Urinary bladder (tissue), 4 donors: Measurements from ENCODE around the gene IL23R. TPM values are rescaled to one million over a fixed set of nuclear protein-coding genes. Genes with fewer than 3 reads are reported as not detected.

Experiments
- DNase-seq: peaks from one replicate; pipeline ENCODE4 v3.0.0-alpha.2; 2015; ENCODE audit errors: extremely low spot score
- H3K27ac ChIP-seq: one replicate; pipeline ENCODE4 v1.5.1; 2013; ENCODE audit warnings: low read depth, mild to moderate bottlenecking, moderate library complexity
- H3K36me3 ChIP-seq: one replicate; pipeline ENCODE4 v1.6.1; 2013; ENCODE audit warnings: mild to moderate bottlenecking, moderate library complexity; ENCODE audit not compliant: insufficient read depth
- H3K4me1 ChIP-seq: one replicate; pipeline ENCODE4 v1.6.1; 2013; ENCODE audit warnings: mild to moderate bottlenecking, moderate library complexity; ENCODE audit not compliant: insufficient read depth
- H3K4me3 ChIP-seq: one replicate; pipeline ENCODE4 v1.5.1; 2013; ENCODE audit warnings: low read depth, low read length
- WGBS: extraction: QIAGEN DNeasy Blood & Tissue Kit; methylation state at CpG from one replicate; pipeline ENCODE4 v1.1.7; 2013; 5-methylcytosine and 5-hydroxymethylcytosine counted together
- polyA plus RNA-seq: library from polyadenylated mRNA; stranded (reverse); fragments of 200-250 nt; gene quantifications from one replicate; pipeline ENCODE4 v1.2.3, GENCODE V29; 2013
- total RNA-seq: library from RNA; depleted of rRNA; stranded (reverse); fragments of >200 nt; gene quantifications from one replicate; pipeline ENCODE4 v1.2.3, GENCODE V29; 2014
- donor health status: healthy with polysubstance abuse.
- donor health status: healthy.

Gene IL23R
- total and polyA plus RNA-seq, 2 donors: 0.48 TPM; not detected in 1

DNA sequence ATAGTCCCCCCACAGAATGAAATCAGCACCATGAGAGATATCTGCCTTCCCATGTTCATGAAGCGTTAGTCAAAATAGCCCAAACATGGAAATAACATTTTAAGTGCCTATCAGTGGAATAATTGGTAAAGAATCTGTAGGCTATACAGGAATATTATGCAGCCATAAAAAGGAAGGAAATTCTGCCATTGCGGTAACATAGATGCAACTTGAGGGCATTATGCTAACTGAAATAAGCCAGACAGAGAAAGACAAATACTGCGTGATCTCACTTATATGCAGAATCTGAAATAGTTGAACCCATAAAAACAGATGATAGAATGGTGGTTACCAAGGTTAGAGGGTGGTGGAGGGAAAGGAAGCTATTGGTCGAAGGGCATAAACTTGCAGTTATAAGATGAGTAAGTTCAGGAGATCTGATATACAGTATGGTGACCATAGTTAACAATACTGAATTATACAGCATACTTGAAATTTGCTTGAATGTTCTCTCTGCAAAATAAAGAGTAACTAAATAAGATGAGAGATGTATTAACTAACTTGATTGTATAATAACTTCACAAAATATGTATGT, 699 bp upstream of the IL23R start:
- H3K27ac ChIP-seq: no peak overlapping the region
- WGBS: 97% methylated on average over 4 of the region's 4 CpGs
- no peaks in the 10 kb centered on the region for H3K36me3 ChIP-seq
- no peak for DNase-seq
- H3K4me1 ChIP-seq: no peaks in the 10 kb centered on the region
- H3K4me3 ChIP-seq: no peak overlapping the region

DNA sequence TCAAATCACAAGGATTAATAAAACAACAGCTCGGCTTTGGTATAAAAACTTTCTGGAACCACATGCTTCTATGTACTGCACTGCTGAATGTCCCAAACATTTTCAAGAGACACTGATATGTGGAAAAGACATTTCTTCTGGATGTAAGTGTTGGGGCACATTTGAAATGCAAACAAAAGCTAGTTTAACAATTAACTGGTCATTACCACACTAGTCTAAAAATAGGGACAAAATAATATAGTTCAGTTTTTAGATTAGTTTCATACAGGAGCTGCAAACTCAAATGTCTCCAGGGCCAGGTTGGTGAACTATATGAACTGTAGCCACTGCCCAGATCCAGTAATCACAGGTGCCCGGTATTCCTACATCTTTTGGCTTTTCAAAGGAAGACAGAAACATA, 3.2 kb downstream of the IL23R start:
- H3K4me3 ChIP-seq: no peak overlapping the region
- H3K27ac ChIP-seq: no peak overlapping the region
- WGBS: 84% methylated on average over 2 of the region's 2 CpGs
- H3K4me1 ChIP-seq: no peaks in the 10 kb centered on the region
- H3K36me3 ChIP-seq: no peaks in the 10 kb centered on the region
- DNase-seq: no peak

DNA sequence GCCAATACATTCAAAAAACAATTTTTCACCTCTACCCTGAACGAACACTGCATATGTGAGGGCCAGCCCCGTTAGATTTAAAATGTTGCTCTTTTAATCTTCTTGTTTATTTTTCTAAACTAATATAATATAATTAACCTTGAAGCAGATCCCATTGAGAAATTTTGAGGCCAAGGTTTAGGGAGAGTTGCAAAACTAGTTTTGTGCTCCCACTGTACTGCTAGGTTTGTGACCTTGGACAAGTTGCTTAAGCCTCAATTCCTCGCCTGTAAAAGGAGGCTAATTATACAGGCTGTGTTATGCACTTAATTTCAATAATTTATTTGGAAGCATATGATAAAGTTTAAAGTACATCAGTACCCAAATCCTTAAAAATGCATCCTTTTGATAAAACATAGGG, 3.7 kb downstream of the IL23R start:
- Histone ChIP-seq H3K4me3 (no peak overlapping the region), H3K36me3 (no peaks in the 10 kb centered on the region), H3K27ac (no peak overlapping the region), H3K4me1 (no peaks in the 10 kb centered on the region)
- no peak for DNase-seq
- 81% methylated on average over 3 of the region's 3 CpGs for WGBS

DNA sequence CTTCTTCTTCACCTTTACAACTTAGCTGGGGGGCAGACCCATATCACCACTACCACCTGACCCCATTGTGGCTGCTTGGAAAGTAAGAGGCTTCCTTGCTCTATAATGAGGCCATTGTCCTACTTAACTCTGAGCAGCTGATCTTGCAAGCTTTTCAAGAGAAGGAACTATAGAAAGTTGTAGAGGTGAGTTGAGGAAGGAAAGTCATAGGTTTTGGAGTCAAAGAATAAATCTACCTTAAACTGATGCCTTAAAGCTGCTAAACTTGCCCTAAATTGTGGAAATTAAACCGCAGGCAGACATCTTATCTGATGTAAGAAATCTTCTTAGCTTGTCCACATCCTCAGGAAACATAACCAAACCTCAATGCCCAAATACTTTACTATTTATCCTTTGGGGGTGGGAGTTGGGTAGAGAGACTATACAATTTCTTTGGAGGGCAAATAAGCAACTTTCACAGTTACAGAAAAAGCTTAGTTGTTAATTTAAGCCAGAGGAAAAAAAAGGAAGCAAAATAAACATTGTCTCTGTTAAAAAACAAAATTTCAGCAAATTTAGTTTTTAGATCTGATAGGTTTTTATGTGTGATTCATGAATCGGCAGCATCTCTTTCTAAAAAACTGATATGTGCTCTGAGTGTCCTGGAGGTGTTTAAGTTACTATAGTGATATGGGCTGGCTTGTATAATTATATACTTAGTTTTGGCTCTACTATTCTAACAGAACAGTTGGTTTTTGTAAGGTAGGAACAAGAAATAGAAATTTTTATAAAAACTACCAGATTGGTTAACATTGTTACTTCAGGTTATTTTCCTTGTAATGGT, 4.7 kb downstream of the IL23R start:
- Histone ChIP-seq H3K27ac (no peak overlapping the region), H3K4me3 (no peak overlapping the region), H3K4me1 (no peaks in the 10 kb centered on the region), H3K36me3 (no peaks in the 10 kb centered on the region)
- no peak for DNase-seq
- 66% methylated on average over 2 of the region's 2 CpGs for WGBS

DNA sequence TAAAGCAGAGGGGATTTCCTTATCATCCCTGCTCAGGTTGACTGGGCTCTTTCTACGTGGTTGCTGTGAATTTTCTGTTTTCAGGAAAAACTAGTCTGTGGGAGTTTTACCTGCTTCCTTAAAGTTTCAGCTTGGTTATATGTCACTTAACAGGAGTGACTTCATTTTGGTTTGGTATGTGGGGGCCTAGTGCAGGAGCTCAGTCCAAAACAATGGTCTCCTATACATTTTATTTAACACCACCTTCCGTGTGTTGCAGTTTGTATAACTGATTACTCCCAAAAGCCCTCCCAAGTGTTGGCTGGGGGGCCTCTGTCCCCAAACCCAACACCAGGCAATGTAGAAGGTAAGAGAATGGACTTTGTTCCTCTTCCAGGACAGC, 5.3 kb downstream of the IL23R start:
- no peaks in the 10 kb centered on the region for H3K36me3 ChIP-seq
- H3K4me1 ChIP-seq: no peaks in the 10 kb centered on the region
- WGBS: 81% methylated on average over 2 of the region's 2 CpGs
- no peak for DNase-seq
- no peak overlapping the region for H3K4me3 ChIP-seq
- H3K27ac ChIP-seq: no peak overlapping the region

DNA sequence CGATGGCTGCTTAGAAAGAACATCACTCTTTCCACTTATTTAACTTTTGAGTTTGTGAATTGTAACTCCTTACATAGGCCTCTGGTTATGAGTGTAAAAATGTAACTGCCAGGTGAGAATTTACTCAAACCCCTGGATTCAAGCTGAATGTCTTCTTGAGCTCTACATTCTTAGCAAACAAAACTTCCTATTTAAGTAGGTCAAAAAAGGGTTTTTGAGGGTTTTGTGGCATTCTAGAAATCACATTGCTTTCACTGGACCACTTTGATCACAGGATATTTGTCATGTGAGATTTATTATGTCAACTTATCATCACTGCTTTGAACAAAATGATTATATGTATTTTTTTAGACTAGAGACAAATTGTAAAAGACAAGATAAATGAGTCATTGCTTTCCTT, 5.7 kb downstream of the IL23R start:
- Histone ChIP-seq H3K4me1 (no peaks in the 10 kb centered on the region), H3K27ac (no peak overlapping the region), H3K4me3 (no peak overlapping the region), H3K36me3 (no peaks in the 10 kb centered on the region)
- no peak for DNase-seq
- 67% methylated on average over 1 of the region's 1 CpG for WGBS

DNA sequence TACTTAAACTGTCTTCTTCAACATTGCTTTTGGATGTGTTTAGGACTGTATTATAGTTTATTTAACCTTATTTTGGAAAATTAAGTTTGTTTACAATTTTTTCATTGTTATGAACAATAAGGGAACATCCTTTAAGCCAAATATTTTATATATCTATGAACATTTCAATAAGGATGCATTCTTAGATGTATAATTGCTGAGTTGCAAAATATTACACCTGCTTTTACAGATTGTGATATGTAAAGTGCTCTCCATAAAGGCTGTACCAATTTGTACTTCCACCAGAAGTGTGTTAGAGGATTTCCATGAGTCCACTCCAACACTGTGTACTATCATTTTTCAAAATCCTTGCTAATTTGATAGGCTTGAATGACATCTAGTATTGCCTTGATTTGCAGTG, 7.7 kb downstream of the IL23R start:
- Histone ChIP-seq H3K27ac (no peak overlapping the region), H3K4me1 (no peaks in the 10 kb centered on the region), H3K36me3 (no peaks in the 10 kb centered on the region), H3K4me3 (no peak overlapping the region)
- DNase-seq: no peak

DNA sequence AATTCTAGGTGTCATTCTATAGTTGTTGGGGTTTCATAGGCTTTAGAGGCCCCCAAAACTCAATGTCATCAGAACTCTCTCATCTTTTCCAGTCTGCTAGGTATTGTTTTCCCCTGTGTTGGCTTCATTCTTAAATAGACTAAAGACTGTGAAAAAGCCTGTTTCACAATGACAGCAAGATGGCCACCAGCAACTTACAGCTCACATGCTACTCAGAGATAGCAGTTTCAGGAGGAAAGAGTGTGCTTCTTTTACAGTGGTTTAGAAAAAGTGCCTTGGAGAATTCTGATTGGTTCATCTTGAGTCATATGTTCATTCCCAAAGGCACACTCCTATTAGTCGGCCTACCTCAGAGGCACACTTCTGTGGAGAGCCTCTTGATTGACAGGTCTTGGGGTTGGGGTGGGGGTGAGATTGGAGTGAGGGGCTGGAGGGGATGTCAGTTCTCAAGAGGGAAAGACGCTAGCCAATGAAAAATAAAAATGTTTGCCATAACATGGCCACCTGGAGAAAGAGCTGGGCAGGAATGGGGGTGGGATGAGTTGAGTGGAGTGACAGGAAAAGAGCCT, 8.5 kb downstream of the IL23R start:
- WGBS: 91% methylated on average over 2 of the region's 2 CpGs
- Histone ChIP-seq H3K4me3 (no peak overlapping the region), H3K36me3 (no peaks in the 10 kb centered on the region), H3K4me1 (no peaks in the 10 kb centered on the region), H3K27ac (no peak overlapping the region)
- DNase-seq: no peak

DNA sequence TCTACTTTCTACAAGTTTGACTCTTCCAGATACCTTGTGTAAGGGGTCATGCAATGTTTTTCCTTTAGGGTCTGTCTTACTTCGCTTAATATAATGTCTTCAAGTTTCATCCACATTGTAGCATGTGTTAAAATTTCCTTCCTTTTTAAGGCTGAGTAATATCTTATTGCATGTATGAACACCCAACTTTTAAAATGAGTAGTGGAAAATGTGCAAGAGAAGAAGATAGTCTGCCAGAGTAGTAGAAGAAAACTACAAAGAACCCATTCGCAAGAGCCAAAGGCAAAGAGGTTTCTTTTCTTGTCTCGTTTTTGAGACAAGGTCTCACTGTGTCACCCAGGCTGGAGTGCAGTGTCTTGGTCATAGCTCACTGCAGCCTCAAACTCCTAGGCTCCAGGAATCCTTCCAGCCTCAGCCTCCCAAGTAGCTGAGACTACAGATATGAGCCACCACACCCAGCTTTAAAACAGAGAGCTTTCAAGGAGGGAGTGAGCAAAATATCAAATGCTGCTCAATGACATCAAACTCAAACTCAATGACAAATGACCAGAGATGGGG, 9.4 kb downstream of the IL23R start:
- no peak for DNase-seq
- no peak overlapping the region for H3K4me3 ChIP-seq
- H3K27ac ChIP-seq: no peak overlapping the region
- H3K36me3 ChIP-seq: no peaks in the 10 kb centered on the region
- WGBS: 86% methylated on average over 3 of the region's 3 CpGs
- H3K4me1 ChIP-seq: no peaks in the 10 kb centered on the region

DNA sequence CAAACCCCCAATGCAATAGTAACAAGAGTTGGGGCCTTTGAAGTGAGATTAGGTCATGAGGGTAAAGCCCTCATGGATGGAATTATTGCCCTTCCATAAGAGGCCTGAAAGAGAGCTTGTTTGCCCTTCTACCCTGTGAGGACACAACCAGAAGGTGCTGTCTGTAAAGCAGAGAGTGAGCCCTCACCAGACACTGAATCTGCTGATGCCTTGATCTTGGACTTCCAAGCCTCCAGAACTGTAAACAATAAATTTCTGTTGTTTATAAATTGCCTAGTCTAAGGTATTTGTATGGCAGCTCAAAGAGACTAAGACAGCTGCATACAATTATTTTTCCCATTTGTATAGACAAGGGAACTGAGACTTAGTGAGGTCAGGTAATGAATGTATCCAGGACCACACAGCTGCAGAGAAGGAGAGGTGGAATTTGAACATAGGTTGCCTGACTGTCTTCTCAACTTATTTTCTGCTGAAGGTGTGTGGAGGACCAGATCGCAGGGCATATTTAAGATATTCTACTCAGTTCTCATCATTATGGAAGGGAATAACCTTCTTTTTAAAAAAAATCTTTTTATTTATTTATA, 18.7 kb downstream of the IL23R start:
- DNase-seq: no peak
- H3K36me3 ChIP-seq: no peaks in the 10 kb centered on the region
- no peaks in the 10 kb centered on the region for H3K4me1 ChIP-seq
- 91% methylated on average over 1 of the region's 1 CpG for WGBS
- no peak overlapping the region for H3K4me3 ChIP-seq
- no peak overlapping the region for H3K27ac ChIP-seq

DNA sequence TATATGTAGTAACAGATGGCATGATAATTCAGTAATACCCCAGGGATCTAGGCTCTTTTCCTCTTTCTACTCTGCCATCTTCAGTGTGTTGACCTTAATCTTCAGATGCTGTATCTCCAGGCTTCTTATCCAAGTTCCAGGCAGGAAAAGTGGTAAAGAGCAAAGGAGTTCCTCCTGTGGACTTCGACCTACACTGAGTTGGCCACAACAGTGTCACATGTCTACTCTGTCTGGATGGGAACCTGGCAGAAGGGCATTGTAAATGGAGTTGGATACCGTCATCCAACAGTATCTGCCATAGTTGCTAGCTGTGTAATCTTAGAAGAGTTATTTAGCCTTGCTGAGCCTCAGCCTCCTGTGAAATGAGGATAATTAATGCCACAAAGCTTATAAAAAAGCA, 21.9 kb downstream of the IL23R start:
- H3K4me1 ChIP-seq: no peaks in the 10 kb centered on the region
- H3K36me3 ChIP-seq: no peaks in the 10 kb centered on the region
- WGBS: 93% methylated on average over 2 of the region's 2 CpGs
- H3K4me3 ChIP-seq: no peak overlapping the region
- no peak overlapping the region for H3K27ac ChIP-seq
- DNase-seq: no peak

DNA sequence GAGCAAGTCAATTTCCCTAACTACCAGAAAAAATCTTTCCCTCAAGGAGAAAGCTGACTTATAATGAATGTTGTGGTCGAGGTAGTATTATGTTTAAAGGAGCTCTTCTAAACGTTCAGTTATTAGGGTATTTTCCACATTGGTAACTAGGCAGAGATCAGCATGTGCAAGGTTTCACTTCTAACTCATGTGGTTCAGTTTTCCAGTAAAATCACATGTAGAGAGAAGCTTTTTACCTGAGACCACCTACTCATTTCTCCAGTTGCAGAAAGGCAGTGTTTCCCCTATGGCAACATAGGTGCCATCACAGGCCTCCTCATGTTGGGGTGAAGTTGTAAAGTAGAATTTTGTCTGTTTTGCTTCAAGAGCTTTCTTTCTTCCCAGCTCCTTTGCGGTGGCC, 23.7 kb downstream of the IL23R start:
- DNase-seq: no peak
- Histone ChIP-seq H3K36me3 (no peaks in the 10 kb centered on the region), H3K4me3 (no peak overlapping the region), H3K27ac (no peak overlapping the region), H3K4me1 (no peaks in the 10 kb centered on the region)
- 51% methylated on average over 3 of the region's 3 CpGs for WGBS

DNA sequence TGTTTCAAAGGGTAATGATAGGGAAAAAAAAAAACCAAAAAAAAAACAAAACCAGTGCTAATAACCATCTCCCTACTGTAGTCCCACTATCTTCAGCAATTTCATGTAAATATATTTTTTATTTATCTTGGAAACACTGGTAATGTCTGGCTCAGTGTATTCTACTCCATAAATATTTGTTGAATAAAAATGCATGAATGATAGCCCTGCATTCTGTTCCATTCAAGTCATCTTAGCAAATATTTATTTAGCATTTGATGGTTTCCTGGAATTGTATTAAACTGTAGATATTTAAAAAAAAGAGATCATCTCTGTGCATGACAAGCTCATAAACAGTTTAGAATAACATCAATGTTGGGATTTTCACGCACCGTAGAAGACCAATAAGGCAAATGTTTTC, 24.2 kb downstream of the IL23R start:
- DNase-seq: no peak
- H3K27ac ChIP-seq: no peak overlapping the region
- H3K4me3 ChIP-seq: no peak overlapping the region
- 44% methylated on average over 2 of the region's 2 CpGs for WGBS
- H3K4me1 ChIP-seq: no peaks in the 10 kb centered on the region
- H3K36me3 ChIP-seq: no peaks in the 10 kb centered on the region

DNA sequence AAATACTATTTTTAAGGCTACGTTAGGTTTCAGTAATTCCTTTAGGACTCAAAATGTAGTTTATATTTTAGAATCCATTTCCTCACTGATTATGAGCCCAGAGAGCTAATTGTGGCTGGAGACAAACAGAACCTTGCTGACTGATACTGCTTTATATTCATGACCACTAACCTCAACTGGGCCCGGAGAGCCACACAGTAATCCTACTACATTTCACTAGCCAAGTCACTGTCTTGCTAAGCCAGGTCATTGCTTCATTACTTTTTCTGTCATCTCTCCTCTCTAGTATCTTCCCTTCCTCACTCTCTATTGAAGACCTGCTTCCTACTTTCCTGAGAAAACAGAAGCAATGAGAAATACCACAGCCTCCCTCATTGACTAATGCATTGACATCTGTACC, 24.7 kb downstream of the IL23R start:
- Histone ChIP-seq H3K27ac (no peak overlapping the region), H3K36me3 (no peaks in the 10 kb centered on the region), H3K4me3 (no peak overlapping the region), H3K4me1 (no peaks in the 10 kb centered on the region)
- 58% methylated on average over 2 of the region's 2 CpGs for WGBS
- DNase-seq: no peak
